ENCODE measurements around the gene CTRL.
"Not testable (repeated sequence)": the region's sequence is repeated elsewhere in the genome, so short reads cannot be mapped to it uniquely, and the experiment has no call there.

The CTRL gene

DNA sequence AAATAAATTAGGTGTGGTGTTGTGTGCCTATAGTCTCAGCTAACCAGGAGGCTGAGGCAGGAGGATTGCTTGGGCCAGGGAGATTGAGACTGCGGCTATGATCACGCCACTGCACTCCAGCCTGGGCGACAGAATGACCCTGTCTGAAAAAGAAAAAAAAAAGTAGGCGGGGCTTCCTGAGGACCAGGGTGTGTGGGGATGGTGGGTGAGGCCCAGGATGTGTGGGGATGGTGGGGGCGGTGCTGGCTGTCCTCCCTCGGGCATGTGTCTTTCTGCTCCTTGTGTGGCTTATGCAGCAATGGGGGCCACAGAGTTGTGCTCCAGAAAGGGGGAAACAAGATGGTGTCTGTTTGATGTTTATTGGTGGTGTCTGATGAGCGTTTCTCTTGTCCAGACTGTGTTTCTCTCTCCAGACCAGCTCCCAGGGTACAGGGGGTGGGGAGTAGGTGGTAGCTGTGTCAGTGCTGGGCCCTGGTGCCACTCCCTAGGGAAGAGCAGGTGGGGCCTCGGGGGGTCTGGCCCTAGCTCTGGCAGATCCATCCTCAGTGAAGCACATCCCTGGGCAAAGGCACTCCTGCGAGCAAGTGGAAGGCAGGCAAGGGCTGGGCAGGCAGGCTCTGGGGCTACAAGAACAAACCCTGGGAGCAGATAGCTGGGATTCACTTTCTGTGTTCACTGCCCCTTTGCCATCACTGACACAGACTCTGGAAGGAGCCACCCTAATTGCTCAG is 10.0 kb upstream of the CTRL start:
- no peak for DNase-seq (ENCODE audit: low read depth in 3 of 3)

- no peak for DNase-seq (ENCODE audit: low read depth in 3 of 3)
Measured at GRCh38 chr16:67940446-67941089, 8.9 kb upstream of the CTRL start.

DNA sequence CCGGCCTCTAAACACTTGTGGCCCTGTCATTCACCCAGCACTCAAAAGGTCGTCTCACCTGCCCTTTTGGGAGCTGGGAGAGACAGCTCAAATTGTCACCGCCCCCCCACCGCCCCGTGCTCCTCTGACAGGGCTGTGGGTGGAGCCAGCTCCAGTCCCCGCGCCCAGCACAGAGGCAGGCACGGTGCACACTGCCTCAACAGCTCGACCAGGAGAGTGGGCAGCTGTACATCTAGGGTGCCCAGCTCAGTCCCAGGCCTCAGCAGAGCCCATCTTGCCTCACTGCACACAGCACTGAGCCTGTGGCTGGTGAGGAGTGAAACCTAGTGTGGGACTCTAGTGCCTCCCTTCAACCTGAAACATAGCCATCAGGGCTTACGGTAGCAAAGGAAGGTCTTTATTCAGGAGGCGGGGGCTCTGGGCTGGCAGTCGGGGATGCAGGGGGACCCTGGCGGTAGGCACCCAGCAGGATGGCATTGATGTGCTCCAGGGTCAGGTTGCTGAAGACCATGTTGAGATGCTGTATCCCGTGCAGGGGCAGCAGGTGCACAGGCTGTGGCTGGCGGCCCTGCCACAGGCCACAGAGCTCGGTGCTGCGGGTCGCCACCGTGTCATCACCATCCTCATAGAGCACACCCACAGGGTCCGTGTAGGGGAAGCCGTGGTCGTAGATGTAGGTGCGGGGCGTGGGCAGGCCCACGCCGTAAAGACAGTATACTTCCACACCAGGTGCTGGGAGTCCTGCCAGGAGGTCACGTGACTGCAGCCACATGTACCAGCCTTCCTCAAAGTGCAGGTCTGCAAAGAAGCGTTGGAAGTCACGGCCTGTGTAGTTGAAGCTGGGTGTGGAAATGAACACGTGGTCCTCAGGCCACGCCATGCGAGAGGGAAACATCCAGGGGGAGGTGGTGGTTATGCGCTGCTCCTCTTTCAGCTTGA is 8.1 kb upstream of the CTRL start:
- peak in 1 of 3 experiments; percentile 67 for DNase-seq (ENCODE audit: low read depth in 3 of 3)

GRCh38 chr16:67937713-67938112 is 6.1 kb upstream of the CTRL start:
- not testable (repeated sequence) for DNase-seq (ENCODE audit: low read depth in 3 of 3)

DNA sequence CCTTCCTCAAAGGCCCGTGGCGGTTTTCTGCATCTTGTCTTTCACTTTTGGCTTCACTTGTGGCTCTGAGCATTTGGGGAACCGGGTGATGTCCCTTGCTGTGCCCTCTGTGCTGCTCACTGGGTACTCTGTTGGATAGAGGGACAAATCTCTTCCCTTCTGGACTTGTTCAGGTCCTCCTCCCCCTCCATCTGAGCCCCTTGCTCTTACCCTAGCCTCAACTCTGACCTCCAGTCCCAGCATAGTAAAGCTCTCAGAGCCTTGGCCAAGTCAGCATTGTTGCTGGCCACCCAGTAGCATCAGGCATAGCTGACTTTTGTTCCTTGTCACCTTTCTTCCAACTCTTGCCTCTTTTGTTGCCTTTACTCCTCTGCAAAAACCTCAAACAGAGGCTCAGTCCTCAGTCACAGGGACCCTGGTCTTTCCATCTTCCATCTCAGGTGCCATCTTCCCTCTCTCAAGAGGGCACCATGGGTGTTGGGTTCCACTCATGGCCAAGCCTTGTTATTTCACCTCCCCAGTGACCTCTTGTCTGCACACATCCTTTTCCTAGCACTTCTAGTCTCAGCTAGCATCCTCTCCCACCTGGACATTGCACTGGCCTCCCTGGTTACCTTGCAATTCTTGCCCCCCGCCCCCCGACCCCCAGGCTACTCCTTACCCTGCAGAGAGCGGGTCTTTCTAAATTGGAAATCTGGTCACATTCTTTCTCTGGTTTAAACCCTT is 5.4 kb upstream of the CTRL start:
- peak in 2 of 3 experiments; percentile 62 to 73 for DNase-seq (ENCODE audit: low read depth in 3 of 3)

GRCh38 chr16:67936124-67936879 is 4.6 kb upstream of the CTRL start, which contains the start of gene PSMB10:
Gene PSMB10, minus strand, starts transcription at chr16:67936850. Its CDS starts 101 bp downstream, at chr16:67936749.
- DNase-seq (ENCODE audit: low read depth in 3 of 3): peak in 1 of 3 experiments; percentile 57

DNA sequence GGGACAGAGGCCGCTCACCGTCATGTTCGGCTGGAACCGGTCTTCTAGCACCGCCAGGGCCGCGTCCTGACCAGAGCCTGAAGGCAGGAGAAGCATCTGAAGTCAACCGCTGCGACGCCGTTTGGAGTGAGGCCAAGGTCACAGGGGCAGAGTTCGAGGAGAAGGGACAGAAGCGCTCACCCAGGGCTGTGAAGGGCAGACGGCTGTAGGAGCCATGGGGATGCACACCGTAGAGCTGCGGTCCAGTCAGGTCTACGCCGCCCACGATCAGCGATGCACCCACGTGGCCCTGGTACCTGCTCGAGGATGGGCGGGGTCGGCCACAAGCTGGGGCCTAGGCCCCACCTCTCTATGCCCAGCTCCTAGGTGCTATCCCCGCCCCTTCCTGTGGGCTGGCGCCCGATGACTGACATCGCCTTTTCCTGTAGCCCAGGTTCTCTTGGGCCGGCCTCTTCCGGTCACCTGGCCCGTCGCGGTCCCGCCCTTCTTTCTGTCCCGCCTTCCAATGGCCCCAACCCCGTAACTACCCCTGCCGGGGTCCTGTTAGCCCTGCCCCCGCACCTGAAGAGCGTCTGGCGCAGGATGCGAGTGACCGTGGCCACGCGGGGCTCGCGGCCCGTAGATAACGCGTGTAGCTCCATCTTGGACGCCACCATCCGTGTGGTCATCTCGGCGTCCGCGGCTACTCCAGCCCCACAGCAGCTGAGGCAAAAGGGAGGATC is 3.9 kb upstream of the CTRL start:
- peak; percentile 86 to 98 (median 88) for DNase-seq (ENCODE audit: low read depth in 3 of 3)

DNA sequence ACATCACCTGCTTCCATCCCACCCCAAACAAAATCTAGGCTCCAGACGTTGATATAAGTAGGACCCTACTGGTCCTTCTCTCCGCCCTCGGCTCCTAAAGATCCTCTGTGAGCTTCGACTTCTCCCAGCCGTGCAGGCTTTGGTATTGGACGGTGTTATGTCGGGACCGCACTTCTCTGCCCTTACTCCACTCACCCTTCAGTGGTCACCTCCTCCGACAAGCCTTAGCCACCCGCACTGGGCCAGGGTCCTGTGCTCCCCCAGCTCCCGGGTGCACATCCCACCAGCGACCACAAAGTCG is 3.4 kb upstream of the CTRL start:
- DNase-seq (ENCODE audit: low read depth in 3 of 3): no peak

GRCh38 chr16:67934306-67935100 is 2.8 kb upstream of the CTRL start:
- DNase-seq (ENCODE audit: low read depth in 3 of 3): no peak

GRCh38 chr16:67933805-67934204 is 2.1 kb upstream of the CTRL start:
- no peak for DNase-seq (ENCODE audit: low read depth in 3 of 3)

DNA sequence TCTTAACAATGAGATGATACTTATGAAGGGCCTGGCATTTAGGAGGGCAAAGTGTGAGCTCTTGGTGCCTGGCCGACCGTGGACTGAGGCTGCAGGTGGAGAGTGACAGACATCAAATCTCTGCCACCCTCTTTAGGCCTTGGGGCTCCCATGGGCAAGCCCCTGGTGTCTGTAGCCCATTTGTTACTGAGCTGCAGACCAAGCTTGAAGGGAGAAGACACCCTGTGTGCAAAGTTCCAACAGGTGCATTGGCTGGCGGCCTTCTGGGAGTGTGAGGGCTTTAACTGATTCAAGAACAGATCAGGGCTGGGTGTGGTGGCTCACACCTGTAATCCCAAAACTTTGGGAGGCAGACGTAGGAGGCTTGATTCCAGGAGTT is 789 bp upstream of the CTRL start:
- no peak for DNase-seq (ENCODE audit: low read depth in 3 of 3)

DNA sequence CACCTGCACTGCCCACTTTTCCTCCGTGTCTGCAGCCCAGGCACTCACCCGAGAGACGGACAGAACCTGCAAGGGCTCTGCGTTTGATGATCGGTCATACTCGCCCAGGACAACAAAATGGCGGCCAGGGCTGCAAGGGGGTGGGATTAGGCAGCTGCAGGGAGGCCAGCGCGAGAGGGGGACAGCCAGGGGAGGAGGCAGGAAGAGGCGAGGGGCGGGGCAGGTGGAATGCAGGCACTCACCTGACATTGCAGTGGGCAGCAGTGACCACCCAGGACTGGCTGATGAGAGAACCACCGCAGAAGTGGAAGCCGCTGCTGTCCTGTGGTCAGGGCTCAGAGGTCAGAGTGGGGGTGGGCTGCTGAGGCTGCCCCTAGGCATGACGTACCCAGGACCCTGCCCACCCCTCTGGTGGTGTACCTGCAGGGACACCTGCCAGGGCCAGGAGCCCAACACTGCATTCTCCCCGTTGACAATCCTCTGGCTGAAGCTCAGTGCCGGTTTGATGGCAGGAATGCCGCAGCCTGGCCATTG is 917 bp downstream of the CTRL start:
- DNase-seq (ENCODE audit: low read depth in 3 of 3): no peak

- no peak for DNase-seq (ENCODE audit: low read depth in 3 of 3)
Measured at GRCh38 chr16:67930191-67930590, 1.5 kb downstream of the CTRL start.

- DNase-seq (ENCODE audit: low read depth in 3 of 3): peak; percentile 64 to 76 (median 64)
Measured at GRCh38 chr16:67928561-67929364, 2.9 kb downstream of the CTRL start.

DNA sequence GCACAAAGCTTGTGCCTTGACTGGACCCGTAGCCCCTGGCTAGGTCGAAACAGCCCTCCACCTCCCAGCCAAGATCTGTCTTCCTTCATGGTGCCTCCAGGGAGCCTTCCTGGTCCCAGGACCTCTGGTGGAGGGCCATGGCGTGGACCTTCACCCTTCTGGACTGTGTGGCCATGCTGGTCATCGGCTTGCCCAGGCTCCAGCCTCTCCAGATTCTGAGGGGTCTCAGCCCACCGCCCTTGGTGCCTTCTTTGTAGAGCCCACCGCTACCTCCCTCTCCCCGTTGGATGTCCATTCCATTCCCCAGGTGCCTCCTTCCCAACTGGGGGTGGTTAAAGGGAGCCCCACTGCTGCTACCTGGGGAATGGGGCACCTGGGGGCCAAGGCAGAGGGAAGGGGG is 3.5 kb downstream of the CTRL start:
- no peak for DNase-seq (ENCODE audit: low read depth in 3 of 3)

DNA sequence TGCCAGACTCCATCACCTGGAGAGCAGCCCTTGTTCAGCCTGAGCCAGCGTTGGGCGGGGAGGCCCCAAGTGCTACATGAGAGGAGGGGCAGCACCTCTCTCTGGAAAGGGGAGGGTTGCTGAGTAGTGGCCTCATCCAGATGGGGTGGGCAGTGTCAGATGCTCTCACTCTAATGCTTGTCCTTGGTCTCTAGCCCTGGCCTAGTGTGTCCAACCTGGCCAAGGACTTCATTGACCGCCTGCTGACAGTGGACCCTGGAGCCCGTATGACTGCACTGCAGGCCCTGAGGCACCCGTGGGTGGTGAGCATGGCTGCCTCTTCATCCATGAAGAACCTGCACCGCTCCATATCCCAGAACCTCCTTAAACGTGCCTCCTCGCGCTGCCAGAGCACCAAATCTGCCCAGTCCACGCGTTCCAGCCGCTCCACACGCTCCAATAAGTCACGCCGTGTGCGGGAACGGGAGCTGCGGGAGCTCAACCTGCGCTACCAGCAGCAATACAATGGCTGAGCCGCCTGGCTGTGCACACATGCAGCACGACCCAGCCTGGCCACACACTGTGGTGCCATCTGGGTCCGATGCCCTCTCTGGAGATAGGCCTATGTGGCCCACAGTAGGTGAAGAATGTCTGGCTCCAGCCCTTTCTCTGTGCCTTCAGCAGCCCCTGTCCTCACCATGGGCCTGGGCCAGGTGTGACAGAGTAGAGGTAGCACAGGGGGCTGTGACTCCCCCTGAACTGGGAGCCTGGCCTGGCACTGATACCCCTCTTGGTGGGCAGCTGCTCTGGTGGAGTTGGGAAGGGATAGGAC is 4.3 kb downstream of the CTRL start:
- no peak for DNase-seq (ENCODE audit: low read depth in 3 of 3)

DNA sequence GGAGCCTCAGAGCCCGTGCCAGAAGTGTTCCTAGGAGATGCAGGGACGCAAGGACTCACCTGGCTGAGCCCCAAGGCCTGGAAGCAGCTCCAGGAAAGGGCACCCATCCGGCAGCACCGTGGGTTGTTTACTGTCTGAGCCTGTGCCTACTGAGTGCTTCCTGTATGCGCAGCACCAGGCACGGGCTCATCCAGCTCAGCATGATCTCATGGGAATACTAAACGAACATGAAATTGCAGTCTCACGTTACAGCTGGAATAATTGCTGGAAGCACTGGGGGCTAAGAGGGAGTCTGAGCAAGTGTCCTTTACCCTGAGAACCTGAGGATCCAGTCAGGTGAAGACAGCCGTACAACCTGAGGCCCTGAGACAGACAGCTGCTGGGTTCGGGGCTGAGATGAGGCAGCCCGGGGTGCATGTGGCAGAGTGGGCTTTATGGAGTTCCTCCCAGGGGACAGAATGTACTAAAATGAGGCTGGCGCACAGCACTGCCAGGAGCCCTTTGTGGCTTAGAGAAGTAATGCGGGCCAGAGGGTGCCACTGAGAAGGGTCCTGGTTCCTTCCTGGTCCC is 5.4 kb downstream of the CTRL start:
- no peak for DNase-seq (ENCODE audit: low read depth in 3 of 3)
